Astrocyte of the hippocampus (primary cell): ENCODE results near the gene MOB1A.
A peak's percentile ranks its signal among the peaks of the same experiment; 100 is the strongest.
"Not testable (repeated sequence)": the region's sequence is repeated elsewhere in the genome, so short reads cannot be mapped to it uniquely, and the experiment has no call there.

Experiments used
- DNase-seq: peaks from one replicate; pipeline ENCODE4 v3.0.0; 2011; ENCODE audit warnings: low read depth, low spot score

Gene MOB1A

DNA sequence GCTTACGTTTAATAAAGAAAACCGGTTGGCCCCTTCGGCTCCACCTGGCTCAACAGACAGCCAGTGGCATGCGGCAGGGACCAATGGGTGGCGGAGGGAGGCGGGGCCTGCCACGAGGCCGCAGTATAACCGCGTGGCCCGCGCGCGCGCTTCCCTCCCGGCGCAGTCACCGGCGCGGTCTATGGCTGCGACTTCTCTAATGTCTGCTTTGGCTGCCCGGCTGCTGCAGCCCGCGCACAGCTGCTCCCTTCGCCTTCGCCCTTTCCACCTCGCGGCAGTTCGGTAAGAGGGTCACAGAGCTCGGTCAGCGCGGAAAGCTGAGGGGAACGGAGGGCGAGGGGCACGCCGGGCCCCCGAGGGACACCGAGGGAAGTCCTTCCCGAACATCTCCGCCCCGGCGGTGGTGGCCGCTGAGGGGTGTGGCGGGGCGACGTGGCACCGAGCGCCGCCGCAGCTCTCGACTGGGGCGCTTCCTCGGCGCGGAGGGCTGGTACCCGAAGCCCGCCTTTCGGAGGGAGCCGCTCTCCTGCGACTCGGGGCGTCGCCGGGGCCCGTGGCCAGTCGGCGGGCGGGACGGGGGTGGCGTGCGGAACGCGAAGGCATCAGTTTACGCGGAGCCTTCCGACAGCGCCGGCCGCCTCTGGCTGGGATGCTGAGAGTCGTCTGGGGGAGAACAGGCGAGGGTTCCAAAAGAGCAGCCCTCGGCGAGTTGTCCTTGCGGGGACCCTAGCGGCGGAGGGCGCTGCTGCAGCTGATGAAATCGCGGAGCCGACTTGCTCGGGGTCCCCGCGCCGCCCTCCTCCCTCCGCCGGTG is 20.0 kb upstream of the MOB1A start, which contains the start of gene MTHFD2:
Gene MTHFD2, plus strand, starts transcription at position 155 of the 814 bp plus-strand sequence. Its CDS starts 27 bp downstream, at position 182.
- peak; percentile 98 for DNase-seq

DNA sequence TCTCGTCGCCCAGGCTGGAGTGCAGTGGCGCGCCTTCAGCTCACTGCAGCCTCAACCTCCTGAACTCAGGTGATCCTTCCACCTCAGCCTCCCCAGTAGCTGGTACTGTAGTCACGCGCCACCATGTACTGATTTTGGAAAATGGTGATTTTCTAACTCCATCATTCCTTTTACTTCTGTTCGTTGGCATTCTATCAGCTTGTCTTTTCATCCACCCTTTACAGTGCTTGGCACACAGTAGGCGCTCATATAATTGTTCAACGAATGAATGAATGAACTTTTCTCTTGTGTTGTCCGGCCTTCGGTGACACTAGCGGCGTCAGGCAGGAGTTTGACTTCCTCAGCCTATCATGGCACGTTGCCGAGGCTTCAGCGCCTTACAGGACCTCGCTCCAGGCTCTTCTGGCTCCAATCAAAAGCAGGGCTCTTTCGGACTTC is 19.4 kb upstream of the MOB1A start:
- no peak for DNase-seq

DNA sequence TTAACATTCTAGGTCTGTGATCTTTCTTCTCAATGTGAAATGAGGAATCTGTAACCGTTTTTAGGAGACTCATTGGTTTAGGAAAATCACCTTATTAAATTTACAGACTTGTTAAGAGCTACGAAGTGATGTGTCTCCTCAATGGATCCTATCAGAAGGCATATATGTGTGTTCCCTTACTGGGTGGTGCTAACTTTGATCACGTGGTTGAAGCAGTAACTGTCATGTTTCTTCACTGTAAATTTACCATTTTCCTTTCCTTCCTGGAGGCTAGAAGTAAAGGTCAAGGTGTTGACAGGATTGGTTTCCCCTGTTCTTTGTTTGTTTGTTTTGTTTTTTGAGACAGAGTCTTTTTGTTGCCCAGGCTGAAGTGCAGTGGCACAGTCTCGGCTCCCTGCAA is 18.4 kb upstream of the MOB1A start:
- DNase-seq: no peak

DNA sequence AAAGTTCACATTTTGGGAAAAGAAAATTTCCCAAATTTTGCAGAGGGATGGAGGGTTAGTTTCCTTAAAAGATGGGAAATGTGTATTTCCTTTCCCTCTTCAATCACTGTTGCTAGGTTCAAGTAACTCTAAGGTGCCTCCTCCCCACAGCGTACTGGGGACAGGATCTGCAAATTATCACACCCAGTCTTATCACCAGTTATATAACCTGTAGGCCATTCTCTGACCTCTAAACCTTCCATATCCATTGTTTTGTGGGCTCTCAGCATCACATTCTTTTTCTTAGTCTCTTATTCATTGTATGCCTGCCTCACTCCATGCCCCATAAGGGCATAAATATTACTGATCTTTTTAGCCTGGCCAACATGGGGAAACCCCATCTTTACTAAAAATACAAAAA is 16.1 kb upstream of the MOB1A start:
- DNase-seq: no peak

DNA sequence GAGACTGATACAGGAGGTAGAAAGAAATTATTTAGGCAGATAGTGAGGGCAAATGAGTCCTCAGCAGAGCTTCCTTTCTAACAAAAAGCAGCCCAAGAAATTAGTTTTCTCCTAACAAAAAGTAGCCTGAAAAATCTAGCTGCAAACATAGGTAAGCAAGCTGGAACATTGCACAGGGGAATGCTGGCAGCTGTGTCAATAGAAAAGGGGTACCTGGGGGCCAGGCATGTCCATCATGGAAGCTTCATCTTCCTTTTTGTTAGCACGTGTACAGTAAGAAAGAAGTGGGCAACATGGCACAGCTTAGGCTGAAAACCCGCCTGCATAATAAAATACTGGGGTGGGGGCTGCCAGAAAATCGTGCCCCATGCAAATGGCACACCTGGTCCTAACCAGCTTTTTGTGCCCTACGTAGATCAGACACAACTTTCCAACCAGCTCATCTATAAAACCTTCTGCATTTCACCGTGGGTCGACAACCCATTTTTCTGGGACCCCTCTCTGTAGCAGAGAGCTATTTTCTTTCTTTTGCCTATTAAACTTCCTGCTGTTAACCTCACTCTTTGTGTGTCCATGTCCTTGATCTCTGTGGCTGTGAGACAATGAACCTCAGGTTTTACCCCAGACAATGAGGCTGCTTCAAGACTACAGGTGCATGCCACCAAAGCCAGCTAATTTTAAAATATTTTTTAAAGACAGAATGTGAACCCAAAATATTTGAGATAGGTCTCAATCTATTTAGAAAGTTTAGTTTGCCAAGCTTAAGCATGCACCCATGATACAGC is 13.1 kb upstream of the MOB1A start:
- no peak for DNase-seq

DNA sequence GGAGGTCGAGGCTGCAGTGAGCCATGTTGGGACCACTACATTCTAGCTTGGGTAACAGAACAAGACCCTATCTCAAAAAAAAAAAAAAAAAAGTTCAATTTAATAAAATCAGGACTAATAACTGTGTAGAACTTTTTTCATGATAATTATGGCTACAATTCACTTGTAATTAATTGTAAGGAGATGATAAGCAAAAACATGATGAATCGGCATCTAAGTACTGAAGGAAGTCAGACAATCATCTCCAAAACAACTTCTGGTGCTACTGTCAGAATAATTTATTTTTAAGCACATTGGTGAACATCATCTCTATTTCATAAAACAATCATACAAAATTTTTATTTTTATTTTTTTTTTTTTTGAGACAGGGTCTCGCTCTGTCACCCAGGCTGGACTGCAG is 10.0 kb upstream of the MOB1A start:
- DNase-seq: no peak

DNA sequence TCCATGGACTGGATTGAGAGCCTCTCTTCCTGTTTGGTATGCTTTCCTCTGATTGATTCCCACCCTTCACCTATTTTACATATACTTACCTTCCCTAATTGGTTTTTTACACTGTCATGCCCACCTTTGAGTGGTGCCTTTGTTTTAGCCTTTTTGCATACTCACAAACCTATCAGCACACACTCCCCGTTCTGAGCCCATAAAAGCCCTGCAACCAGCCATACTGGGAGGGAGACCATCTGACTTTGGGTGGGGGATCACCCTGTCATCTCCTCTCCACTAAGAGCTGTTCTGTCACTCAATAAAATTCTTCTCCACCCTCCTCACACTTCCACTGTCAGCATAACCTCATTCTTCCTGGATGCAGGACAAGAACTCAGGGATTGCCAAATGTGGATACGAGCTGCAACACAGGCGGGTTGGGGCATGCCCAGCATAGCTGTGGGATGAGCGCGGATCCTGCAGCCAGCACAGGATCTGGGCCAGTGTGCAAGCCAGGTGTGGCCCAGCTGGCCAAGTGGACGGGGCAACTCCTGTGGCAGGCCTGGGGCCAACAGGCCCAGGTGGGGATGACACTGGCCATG is 9.4 kb upstream of the MOB1A start:
- peak; percentile 77 for DNase-seq

DNA sequence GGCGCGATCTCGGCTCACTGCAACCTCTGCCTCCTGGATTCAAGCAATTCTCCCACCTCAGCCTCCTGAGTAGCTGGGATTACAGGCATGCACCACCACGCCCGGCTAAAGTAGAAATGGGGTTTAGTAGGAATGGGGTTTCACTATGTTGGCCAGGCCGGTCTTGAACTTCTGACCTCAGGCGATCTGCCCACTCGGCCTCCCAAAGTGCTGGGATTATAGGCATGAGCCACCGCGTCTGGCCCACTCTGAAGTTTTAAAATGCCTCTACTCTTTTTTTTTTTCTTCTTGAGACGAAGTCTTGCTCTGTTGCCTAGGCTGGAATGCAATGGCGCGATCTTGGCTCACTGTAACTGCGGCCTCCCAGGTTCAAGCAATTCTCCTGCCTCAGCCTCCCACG is 8.0 kb upstream of the MOB1A start:
- not testable (repeated sequence) for DNase-seq

DNA sequence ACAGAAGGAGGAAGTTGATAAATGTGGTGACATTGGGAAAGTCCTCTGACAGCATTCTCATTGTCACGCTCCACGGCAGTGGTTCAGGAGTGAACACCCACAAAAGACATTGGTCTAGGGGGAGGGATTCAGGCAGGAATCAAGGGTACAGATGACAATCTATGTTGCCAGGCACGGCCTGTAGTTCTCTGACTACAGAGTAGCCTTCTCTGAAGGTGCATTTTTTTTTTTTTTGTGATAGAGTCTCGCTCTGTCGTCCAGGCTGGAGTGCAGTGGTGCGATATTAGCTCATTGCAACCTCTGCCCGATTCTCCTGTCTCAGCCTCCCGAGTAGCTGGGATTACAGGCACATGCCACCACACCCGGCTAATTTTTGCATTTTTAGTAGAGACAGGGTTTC is 7.4 kb upstream of the MOB1A start:
- DNase-seq: no peak

DNA sequence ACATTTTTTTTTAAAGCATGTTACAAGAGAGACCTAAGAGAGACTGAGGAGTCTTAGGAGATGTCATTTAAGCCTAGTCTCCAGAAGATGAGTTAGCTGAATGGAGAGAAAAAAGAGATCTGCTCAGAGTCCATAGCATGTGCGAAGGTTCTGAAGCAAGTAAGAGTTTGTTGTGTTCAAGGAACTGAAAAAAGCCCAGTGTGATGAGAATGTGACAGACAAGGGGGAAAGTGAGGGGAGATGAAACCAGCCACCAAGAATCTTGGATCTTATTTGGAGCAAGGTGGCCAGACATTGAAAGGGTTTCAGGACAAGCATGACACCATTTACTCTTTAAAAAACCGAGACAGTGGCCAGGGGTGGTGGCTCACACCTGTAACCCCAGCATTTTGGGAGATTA is 5.2 kb upstream of the MOB1A start:
- DNase-seq: no peak

DNA sequence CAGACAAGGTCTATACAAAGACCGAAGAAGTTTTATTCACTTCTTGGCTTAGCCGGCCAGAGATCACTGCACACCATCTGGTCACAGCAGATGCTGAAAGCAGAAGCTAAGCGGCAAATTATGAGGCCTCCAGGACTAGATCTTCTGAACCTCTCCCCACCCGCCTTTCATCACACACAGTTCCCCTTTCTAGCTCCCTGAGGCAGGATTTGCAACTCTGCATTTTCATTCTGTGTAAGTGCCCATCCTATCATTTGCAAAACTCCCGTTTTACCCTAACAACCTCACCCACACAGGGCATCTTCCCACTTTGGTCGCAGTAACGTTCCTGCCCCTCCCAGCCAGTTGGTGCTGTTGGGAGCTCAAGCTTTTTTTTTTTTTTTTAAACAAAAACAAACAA is 3.1 kb upstream of the MOB1A start:
- DNase-seq: no peak

DNA sequence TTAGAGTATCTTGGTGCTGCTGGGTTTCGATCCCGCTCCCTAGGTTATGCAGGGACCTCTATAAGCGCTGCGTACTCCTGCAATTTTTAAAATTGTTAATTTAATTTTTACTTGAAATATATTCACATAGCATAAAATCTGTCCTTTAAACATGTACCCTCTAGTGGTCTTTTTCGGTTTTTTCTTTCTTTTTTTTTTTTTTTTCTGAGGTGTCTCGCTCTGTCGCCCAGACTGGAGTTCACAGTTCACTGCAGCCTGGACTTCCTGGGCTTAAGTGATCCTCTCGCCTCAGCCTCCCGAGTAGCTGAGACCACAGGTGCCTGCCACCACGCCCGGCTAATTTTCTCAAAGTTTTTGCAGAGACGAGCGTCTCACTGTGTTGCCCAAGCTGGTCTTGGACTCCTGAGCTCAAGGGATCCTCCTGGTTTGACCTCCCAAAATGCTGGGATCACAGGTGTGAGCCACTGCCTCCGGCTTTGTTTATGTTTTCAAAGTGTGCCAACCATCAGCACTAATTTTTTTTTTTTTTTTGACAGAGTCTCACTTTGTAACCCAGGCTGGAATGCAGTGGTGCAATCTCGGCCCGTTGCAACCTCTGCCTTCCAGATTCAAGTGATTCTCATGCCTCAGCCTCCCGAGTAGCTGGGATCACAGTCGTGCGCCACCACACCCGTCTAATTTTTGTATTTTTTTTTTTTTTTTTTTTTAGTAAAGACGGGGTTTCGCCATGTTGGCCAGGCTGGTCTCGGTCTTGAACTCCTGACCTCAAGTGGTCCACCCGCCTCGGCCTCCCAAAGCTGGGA is 585 bp upstream of the MOB1A start:
- no peak for DNase-seq

DNA sequence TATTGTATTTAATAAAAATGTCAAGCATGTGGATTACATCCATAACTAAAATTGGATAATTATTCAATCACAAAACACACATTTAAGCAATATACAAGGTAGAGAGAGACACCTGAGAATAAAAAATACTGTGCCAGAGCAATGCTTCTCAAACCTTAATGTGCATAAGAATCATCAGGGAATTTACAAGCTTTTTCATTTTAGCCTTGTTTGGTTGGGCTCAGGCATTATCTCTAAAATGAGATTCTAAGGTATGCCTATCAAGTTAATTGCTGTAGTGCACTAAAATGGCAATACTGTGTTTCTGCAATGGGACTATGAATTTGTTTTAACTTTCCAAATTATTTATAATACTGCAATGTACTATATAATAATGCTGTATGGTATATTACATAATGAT is 983 bp downstream of the MOB1A start:
- no peak for DNase-seq

DNA sequence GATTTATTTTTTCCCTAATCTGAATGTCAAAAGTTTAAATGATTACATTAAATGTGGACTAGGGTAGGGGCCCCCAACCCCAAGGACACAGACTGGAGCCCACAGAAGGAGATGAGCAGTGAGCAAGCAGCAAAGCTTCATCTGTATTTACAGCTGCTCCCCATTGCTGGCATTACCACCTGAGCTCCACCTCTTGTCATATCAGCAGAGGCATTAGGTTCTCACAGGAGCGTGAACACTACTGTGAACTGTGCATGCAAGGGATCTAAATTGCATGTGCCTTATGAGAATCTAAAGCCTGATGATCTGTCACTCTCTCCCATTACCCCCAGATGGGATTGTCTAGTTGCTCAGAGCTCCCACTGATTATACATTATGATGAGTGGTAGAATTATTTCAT is 3.8 kb downstream of the MOB1A start:
- no peak for DNase-seq

DNA sequence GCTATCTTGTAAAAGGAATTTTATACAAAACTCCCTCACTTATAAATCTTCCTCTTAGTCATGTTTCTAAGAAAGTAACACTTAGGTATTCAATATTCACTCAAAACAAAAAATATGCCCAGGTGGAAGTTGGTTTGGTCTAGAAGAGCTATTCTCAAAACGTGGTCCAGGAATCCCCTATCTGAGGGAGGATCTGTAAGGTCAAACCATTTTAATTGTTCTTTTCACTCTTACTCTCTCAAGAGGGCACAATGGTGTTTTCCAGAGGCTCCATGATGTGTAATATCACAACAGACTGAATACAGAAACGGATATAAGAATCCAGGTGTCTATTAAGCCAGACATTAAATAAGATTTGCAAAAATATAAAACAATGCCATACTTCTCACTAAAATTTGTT is 9.9 kb downstream of the MOB1A start:
- DNase-seq: no peak

DNA sequence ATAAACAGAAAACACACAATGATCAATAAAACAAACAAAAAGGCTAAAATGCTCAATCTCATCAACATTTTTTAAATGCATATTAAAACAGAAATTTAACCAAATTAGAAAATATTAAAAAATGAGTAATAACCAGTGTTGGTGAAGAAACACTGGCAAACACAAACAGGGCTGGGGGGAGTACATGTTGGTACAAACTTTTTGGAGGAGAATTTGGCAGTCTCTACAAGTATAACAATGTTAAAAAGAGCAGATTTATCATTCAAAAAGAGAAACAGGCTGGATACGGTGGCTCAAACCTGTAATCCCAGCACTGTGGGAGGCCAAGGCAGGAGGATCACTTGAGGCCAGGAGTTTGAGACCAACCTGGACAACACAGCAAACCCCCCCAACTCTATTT is 13.9 kb downstream of the MOB1A start:
- DNase-seq: no peak

DNA sequence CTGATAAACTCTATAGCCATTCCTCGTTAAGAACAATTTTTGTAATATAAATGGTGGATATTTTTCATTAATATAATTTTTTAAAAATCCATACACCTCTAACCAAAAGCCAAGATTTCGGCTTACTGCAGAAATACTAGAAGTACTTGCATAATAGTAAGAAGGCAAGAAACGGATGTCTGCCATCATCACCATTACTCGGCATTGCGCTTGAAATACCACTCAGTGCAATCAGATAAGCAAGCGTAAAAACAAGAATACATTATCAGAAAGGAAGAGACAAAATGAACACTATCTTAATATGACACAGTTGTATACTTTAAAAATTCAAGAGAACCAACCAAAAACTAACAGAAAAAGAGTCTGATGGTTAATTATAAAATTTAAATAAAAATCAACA is 15.7 kb downstream of the MOB1A start:
- no peak for DNase-seq

DNA sequence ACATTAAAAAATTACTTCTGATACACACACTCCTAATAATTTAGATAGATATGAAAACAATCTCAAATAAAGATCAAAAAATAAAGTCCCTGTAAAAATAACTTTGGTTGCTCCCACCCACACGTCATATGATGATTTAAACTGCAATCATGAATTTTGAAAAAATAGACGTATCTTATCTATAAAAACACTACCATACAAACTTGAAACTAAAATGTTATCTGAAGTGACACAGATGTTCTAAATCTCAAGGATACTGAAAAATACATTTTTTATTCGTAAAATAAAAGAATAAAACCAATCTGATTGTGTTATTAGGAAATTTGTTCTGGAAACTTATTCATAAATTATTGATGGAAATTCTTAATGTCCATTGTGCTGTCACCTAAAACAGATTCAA is 22.8 kb downstream of the MOB1A start:
- DNase-seq: no peak

DNA sequence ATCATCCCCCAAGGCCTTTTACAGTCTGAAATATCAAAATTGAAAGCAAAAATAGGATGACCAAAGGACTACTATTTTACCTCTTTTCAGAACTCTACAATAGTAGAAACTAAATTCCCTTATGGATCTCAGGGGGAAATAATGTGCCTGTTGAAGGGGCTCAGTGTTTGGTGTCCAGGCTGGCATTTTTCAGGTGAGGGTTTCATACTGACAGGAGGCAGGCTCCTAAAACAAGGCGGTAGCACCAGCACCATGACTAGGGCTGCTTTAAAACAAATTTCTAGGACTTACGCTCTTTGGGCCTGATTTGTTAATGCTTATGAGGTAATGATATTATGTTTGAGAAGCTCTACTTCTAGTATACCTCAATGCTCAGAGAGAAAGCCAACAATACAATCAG is 25.7 kb downstream of the MOB1A start:
- DNase-seq: no peak

DNA sequence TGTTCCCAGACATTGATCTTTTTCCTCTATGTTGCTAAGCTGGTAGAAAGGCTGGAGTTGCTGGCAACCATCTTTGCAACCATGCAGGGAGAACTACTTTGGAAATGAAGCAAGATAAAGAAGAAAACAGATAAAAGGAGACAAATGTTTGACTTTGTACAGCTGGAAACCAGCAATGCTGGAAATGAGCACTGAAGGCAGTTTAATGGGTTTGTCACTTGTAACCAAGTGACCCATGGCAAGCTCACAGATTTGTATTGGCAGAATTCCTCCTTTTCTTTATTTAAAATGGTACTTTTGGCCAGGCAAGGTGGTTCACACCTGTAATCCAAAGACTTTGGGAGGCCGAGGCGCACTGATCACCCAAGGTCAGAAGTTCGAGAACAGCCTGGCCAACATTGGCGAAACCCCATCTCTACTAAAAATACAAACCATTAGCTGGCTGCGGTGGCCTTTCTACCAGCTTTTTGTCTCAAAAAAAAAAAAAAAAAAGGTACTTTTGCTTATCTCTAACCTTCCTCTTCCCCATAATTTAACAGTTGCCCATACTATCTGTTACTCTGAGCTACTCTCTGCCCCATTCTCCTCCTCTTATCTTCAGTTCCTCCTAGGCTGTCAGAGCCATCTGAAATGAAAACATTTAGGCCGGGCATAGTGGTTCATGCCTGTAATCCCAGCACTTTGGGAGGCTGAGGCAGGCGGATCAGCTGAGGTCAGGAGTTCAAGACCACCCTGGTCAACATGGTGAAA is 28.9 kb downstream of the MOB1A start:
- no peak for DNase-seq

DNA sequence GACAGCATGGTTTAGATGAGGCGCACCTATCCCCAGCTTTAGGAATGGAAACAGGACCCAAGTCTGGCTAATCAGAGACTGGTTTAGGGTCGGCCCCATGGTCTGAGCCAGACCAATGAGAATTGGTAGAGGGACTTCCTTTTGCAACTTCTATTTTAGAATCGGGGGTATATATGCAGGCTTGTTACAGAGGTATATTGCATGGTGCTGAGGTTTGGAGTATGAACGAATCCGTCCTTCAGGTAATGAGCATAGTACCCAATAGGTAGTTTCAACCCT is 29.5 kb downstream of the MOB1A start:
- no peak for DNase-seq
